HS-27A (cell line): Measurements from ENCODE around the gene KREMEN1.

ENCODE experiments used
- DNase-seq: peaks from one replicate; pipeline ENCODE4 v3.0.0-alpha.2; 2012; ENCODE audit warnings: low read depth, missing footprints

KREMEN1 gene

DNA sequence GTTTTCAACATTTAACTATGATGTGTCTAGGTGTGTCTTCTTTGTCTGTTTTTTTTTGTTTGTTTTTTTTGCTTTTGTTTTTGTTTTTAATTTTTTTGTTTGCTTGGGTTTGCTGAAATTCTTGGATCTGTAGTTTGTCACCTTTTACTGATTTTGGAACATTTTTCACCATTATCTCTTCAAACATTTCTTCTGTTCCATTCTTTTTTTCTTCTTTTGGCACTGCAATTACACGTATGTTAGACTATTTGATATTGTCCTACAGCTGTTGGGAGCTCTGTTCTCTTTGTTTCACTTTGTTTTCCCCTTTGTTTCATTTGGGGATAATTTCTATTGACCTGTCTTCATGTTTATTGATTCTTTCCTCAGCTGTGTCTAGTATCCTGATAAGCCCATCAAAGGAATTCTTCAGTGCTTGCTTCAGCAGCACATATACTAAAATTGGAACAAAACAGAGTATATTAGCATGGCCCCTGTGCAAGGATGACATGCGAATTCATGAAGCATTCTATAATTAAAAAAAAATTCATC, 60.8 kb downstream of the KREMEN1 start:
- DNase-seq = no peak

DNA sequence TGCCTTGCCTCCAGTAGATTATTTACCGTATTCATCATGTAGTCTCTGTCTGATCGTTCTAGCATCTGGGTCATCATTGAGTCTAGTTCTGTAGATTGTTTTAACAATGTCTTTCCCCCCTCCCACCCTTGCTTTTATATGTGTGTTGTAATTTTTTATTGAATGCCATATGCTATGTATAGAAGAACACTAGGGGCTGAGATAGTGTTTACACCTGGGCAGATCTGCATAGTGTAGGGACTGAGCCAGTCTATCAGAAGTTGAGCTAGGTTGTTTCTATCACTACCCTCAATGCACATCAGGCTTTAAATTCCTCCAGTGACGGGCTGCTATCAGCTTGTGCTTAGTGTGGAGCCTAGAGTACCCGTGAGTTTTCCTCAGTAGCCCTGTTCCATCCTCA, 61.6 kb downstream of the KREMEN1 start:
- DNase-seq = no peak

DNA sequence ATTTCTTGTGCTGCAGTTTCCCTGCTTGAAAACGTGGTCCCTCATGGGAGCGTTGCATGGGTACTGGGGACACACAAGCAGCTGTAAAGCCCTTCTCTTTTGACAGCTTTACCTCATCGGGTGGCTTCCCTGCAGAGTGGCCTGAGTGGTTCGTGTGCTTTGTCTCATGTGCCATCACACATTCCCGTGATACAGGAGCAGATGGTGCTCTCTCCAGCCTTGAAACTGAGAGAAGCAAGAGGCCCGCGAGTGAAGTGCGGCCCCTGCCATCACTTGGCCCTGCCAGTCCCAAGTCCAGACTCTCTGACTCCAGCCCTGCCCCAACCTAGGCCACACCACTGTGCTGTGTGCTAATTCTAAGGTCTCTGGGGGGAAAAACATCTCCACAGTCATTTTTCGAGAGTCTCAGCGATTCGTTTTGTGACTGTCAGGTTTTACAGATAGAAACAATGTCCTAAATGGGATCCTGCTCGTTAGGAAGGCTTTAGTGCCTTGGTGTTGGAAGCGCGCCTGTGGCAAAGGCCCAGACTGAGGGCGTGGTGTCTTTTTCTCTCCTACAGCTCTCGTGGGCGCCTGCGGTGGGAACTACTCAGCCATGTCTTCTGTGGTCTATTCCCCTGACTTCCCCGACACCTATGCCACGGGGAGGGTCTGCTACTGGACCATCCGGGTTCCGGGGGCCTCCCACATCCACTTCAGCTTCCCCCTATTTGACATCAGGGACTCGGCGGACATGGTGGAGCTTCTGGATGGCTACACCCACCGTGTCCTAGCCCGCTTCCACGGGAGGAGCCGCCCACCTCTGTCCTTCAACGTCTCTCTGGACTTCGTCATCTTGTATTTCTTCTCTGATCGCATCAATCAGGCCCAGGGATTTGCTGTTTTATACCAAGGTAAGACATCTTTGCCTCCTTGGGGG, 64.2 kb downstream of the KREMEN1 start:
- DNase-seq = no peak

DNA sequence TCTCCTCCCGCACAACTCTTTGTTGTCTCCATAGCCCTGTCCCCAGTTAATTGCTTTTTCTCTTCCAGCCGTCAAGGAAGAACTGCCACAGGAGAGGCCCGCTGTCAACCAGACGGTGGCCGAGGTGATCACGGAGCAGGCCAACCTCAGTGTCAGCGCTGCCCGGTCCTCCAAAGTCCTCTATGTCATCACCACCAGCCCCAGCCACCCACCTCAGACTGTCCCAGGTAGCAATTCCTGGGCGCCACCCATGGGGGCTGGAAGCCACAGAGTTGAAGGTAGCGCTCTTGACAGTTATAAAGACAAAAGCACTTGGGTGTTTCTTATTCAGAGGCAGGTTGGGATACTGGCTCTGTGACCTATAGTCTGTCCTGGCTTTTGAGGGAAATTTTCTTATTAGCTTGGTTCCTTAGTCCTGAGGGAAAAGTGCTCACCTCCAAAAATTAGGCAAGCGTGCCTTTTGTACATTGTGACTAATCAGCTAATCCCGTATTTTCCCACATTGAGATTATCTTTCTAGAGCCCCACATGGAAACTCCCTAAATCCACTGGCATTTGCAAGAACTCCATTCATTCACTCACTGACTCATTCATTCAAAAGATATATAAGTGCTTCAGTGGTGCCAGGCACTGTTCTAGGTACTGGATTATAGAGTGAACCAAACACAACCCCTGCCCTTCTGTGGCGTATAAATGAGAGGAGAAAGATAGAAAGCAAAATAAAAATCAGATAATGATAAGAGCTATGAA, 65.9 kb downstream of the KREMEN1 start:
- DNase-seq = no peak

GRCh38 chr22:29139965-29140782, 67.3 kb downstream of the KREMEN1 start:
- no peak for DNase-seq

GRCh38 chr22:29141078-29141688, 68.3 kb downstream of the KREMEN1 start:
- no peak for DNase-seq

DNA sequence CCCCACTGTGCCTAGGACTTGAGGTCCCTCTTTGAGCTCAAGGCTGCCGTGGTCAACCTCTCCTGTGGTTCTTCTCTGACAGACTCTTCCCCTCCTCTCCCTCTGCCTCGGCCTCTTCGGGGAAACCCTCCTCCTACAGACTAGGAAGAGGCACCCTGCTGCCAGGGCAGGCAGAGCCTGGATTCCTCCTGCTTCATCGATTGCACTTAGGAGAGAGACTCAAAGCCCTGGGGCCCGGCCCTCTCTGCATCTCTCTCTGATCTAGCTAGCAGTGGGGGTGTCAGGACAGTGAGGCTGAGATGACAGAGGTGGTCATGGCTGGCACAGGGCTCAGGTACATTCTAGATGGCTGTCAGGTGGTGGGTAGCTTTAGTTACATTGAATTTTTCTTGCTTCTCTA, 69.3 kb downstream of the KREMEN1 start:
- no peak for DNase-seq

GRCh38 chr22:29143941-29144785, 71.3 kb downstream of the KREMEN1 start:
- no peak for DNase-seq

DNA sequence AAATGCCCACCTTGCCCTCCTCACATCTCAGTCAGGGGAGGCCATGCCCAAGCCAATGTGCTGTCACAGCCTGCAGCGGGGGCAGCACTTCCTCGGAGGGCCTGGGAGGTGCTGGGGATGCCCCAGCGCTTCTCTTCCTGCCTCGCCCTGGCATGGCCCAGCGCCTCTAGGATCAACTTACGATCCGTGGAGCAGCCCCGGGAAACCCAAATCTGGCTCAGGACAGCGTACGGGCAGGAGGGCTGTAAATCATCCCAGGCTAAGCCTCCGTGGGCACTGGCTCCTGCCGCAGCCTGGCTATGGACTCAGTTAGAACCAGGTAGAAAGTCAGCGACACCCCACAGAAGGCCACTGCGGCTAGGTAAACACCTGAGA, 71.9 kb downstream of the KREMEN1 start:
- DNase-seq = no peak

DNA sequence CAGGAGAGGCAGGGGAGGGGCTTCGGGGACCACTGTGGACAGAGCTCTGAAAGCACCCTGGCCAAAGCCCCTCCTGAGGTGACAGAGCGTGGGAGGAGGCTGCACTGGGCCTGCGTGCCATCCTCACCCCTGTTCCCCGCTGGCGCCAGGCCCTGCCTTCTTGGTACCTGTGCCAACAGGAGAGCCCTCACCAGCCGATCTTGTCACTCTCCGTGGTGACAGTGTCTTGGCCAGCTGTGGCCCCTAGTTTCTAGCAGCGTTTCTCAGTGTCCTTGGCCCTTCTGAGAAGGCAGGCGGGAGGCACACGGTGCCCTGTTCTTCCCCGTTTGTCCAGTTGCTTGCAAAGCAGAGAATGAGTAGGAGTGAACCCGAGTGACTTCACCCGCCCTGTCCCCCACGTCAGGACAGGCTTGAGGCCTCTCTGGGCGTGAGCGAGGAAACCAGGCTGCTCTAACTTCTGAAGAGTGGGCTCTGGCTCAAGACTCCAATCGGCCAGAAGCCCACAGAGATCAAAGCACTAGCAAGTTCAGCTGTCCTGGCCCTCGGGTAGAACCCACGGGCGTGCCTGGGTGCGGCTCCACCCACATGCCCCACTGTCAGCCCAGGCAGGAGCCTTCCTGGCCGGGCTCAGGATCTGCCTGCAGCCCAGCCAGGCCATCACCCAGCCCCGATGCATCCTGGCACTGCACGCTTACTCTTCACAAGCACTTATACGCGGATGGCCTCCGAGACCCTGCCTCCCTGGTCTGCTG, 72.7 kb downstream of the KREMEN1 start:
- no peak for DNase-seq

DNA sequence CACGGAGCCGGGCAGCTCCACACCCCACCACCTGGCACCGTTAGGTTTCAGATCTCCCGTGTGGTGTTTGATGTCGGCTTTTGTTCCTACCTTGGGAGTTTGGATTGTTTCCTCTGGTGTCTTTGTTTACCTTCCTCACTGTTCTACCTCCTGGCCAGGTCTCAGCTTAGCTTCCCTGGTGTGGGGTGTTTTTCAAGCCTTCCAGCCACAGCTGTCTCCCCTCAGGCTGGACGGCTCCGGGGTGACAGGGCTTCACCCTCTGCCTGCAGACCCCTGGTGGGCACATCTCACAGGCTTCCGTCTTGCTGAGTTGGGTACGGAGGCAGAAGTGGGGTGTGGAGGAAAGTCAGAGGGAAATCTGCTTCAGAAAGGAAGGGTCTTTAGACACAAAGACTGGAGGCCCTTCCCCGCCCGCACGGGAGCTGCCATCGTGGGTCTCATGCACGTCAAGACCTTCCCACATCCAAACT, 73.3 kb downstream of the KREMEN1 start:
- no peak for DNase-seq

DNA sequence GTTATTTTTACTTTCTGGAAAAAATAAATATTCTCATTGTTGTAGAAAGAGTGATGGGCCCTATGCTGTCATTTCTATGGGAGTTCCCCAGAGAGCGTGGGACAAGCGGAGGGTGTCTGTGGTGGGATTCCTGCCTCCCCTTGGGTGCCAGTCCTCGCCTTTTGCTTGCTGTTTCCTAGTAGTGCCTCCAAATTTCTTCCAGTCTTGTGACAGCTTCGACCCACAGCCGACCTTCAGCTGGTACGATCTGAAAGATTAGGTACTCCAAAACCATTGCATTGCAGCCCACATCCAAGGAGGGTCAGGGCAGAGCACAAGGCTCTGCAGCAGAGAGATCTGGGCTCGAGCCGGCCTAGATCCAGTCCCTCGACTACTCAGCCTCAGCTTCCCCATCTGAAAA, 73.9 kb downstream of the KREMEN1 start:
- DNase-seq = no peak

- DNase-seq = no peak
These were observed 74.6 kb downstream of the KREMEN1 start for GRCh38 chr22:29147331-29147899.

DNA sequence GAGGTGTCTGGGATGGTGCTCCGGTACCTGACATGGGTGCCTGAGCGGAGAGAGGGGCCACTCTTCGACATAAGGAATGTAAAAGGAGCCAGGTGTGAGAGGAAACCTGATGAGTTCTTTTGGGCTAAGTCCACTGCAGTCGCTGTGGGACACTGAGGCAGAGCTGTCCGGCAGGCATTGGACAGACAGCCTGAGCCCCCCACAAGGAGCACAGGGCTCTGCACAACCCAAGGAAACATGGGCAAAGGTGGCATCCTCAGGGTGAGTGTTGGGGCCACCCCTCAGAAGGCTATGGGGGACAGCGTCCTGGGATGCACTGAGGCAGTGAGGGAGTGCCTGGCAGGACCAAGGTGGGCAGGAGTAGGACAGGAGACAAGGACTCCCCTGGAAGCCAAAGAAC, 75.2 kb downstream of the KREMEN1 start:
- no peak for DNase-seq

GRCh38 chr22:29148826-29149225, 76.0 kb downstream of the KREMEN1 start:
- DNase-seq = no peak

- no peak for DNase-seq
These were observed 77.2 kb downstream of the KREMEN1 start for GRCh38 chr22:29149841-29150555.

- DNase-seq = no peak
These were observed 77.9 kb downstream of the KREMEN1 start for GRCh38 chr22:29150701-29151100.

DNA sequence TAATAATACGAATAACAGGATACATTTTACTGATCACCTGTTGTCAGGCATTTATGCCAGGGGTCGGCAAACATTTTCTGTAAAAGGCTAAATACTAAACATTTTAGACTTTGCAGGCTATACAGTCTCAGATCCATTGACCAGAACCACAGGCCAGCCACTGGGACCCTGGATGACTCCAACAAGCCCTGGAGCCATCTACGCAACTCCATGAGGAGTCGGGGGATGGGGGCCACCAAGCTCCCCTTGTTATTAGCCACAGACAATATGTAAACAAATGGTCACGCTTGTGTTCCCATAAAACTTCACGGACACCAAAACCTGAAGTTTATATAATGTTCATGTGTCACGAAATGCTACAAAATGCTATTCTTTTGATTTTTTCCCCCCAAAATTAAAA, 78.5 kb downstream of the KREMEN1 start:
- no peak for DNase-seq
